ENCODE data around the gene RTRAF. TPM values are rescaled to one million over a fixed set of nuclear protein-coding genes. Genes with fewer than 3 reads are reported as not detected.

RTRAF gene
- total and polyA plus RNA-seq, 4 experiments from 2014 or later = 105 to 201 (median 138) TPM

DNA sequence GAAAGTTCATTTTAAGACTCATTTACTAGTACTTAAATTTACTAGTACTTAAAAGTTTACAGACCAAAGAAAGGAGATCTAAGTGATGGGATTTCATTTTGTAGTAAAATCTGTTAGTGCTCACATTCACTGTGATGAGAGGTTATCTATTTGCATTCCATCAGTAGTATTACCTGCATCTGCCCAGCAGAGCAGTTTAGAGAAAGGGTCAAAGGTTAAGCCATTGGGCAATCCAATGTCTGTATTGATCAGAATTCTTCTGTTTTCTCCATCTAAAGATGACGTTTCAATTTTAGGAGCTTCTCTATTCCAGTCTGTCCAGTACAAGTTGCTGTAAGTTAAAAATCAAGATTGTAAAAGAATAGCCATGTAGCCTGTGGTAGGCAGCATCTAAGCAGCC, 18.3 kb downstream of the RTRAF start:
- Mint-ChIP-seq H3K27ac (peak overlapping the region in 2 of 7 donors; percentile 62 to 72), H3K36me3 (peaks cover 64 to 88% of the 10 kb centered on the region in 2 donors), H3K27me3 (no peaks in the 10 kb centered on the region), H3K4me3 (no peak overlapping the region), H3K4me1 (no peaks in the 10 kb centered on the region), H3K9me3 (no peaks in the 10 kb centered on the region)
- ChIA-PET CTCF (ENCODE audit: partially characterized antibody) (no interaction called here), POLR2A (ENCODE audit: partially characterized antibody) (no interaction called here)
- Histone ChIP-seq H3K27ac (ENCODE audit: low read depth, low read length) (no peak overlapping the region), H3K4me3 (ENCODE audit: low read length in 2 of 2) (no peak overlapping the region), H3K9me3 (ENCODE audit: control insufficient read depth in 1 of 2, low read length in 2 of 2) (no peaks in the 10 kb centered on the region), H3K36me3 (ENCODE audit: insufficient read depth, low read length) (peaks cover 59% of the 10 kb centered on the region), H3K27me3 (ENCODE audit: insufficient read depth, low read length) (no peaks in the 10 kb centered on the region), H3K4me1 (ENCODE audit: insufficient read depth, low read length) (no peaks in the 10 kb centered on the region)
- DNase-seq = no peak
- intact Hi-C loops (cut with micrococcal nuclease) = no loop called here

DNA sequence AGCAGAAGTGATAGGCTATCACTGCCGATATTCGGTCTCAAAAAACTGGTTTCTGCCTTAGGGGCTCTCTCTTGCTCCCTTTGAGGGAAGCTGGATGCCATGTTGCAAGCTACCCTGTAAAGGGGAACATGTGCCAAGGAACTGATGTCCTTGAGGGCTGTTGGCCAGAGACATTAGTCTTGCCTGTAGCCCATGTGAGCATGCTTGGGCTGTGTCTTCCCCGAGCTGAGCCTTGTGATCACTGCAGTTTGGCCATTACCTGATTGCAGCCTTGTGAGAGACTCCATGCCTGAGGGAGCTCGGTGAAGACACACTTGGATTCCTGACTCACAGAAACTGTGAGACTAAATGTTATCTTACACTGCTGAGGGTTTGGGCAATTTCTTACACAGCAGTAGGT, 18.8 kb downstream of the RTRAF start:
- CTCF ChIA-PET (ENCODE audit: partially characterized antibody) = no interaction called here
- peaks cover 54% of the 10 kb centered on the region for H3K36me3 ChIP-seq (ENCODE audit: insufficient read depth, low read length)

DNA sequence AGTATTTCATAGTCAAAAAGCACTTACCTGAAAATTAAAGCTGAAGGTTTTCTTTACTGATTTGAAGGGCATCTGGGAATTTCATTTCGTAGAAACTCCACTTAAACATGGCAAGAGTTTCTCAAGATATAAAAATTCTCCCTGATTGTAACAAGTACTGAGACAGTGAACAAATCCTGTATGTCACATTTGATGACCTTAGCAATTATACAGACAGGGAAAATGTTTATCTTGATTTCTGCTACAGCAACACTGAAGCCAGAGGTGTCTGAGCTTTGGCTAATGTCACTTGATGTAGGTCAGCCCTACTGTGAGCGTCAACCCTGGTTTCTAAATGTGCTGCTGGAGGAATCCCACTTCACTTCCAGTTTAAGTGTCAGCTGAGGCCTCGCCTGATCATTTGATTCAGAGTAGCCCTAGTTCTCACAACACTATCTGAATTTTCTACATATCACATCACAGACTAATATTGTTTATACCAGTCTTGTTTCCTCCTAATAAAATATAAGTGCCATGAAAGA, 20.9 kb downstream of the RTRAF start:
- Histone ChIP-seq H3K4me3 (ENCODE audit: low read length in 2 of 2) (no peak overlapping the region), H3K9me3 (ENCODE audit: control insufficient read depth in 1 of 2, low read length in 2 of 2) (no peaks in the 10 kb centered on the region), H3K4me1 (ENCODE audit: insufficient read depth, low read length) (no peaks in the 10 kb centered on the region), H3K27ac (ENCODE audit: low read depth, low read length) (no peak overlapping the region), H3K27me3 (ENCODE audit: insufficient read depth, low read length) (no peaks in the 10 kb centered on the region), H3K36me3 (ENCODE audit: insufficient read depth, low read length) (peaks cover 35% of the 10 kb centered on the region)
- no peaks in the 10 kb centered on the region for H3K9me3 Mint-ChIP-seq
- DNase-seq = no peak
- peaks cover 1 to 2% of the 10 kb centered on the region in 2 donors for H3K27me3 Mint-ChIP-seq
- H3K27ac Mint-ChIP-seq = no peak overlapping the region
- intact Hi-C loops (cut with micrococcal nuclease) = no loop called here
- CTCF ChIA-PET (ENCODE audit: partially characterized antibody) = interaction anchor here (1.6 kb wide), 1 partner anchor 31 kb away, joined by 7 read pairs; no protein-coding TSS in a partner anchor
- H3K4me1 Mint-ChIP-seq = no peaks in the 10 kb centered on the region
- POLR2A ChIA-PET (ENCODE audit: partially characterized antibody) = no interaction called here
- no peak overlapping the region for H3K4me3 Mint-ChIP-seq
- H3K36me3 Mint-ChIP-seq = peaks cover 50 to 62% of the 10 kb centered on the region in 2 donors

More for the DNA sequence above, 18.8 kb downstream of the RTRAF start:
- Mint-ChIP-seq H3K4me1 (no peaks in the 10 kb centered on the region), H3K27ac (peak overlapping the region in 2 of 7 donors; percentile 19 to 56), H3K9me3 (no peaks in the 10 kb centered on the region), H3K4me3 (no peak overlapping the region), H3K27me3 (no peaks in the 10 kb centered on the region), H3K36me3 (peaks cover 62 to 83% of the 10 kb centered on the region in 2 donors)
- intact Hi-C loops (cut with micrococcal nuclease) = no loop called here
- Histone ChIP-seq H3K4me1 (ENCODE audit: insufficient read depth, low read length) (no peaks in the 10 kb centered on the region), H3K9me3 (ENCODE audit: control insufficient read depth in 1 of 2, low read length in 2 of 2) (no peaks in the 10 kb centered on the region), H3K27me3 (ENCODE audit: insufficient read depth, low read length) (no peaks in the 10 kb centered on the region), H3K4me3 (ENCODE audit: low read length in 2 of 2) (no peak overlapping the region), H3K27ac (ENCODE audit: low read depth, low read length) (no peak overlapping the region)
- POLR2A ChIA-PET (ENCODE audit: partially characterized antibody) = no interaction called here
- DNase-seq = no peak

DNA sequence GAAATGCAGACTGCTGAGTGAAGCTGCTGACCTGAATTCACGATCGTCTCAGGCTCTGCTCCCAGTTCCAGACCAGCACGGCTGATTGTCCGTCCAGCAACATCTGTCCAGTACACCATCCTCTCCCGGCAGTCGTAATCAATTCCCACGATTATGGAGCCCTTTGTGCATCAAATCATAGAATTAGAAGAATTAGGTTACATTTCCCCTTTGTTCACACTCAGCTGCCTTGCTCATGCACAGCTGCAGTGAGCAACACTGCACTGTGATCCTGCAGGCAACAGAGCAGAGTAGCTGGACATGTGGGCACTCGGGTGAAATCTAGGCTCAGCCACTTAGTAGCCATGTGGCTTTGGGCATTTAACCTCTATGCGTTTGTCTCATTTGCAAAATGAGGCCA, 22.2 kb downstream of the RTRAF start:
- peaks cover 29% of the 10 kb centered on the region for H3K36me3 ChIP-seq (ENCODE audit: insufficient read depth, low read length)
- CTCF ChIA-PET (ENCODE audit: partially characterized antibody) = interaction anchor here (1.6 kb wide), 1 partner anchor 32 kb away, joined by 7 read pairs; no protein-coding TSS in a partner anchor
- no peaks in the 10 kb centered on the region for H3K4me1 Mint-ChIP-seq
- peaks cover 2% of the 10 kb centered on the region in 2 donors for H3K27me3 Mint-ChIP-seq
- no peaks in the 10 kb centered on the region for H3K4me1 ChIP-seq (ENCODE audit: insufficient read depth, low read length)
- H3K27ac Mint-ChIP-seq = peak overlapping the region in 2 of 7 donors; percentile 9 to 37
- H3K4me3 ChIP-seq (ENCODE audit: low read length in 2 of 2) = no peak overlapping the region
- no peaks in the 10 kb centered on the region for H3K9me3 Mint-ChIP-seq
- H3K27me3 ChIP-seq (ENCODE audit: insufficient read depth, low read length) = no peaks in the 10 kb centered on the region
- peaks cover 39 to 49% of the 10 kb centered on the region in 2 donors for H3K36me3 Mint-ChIP-seq
- no peak for DNase-seq
- H3K9me3 ChIP-seq (ENCODE audit: control insufficient read depth in 1 of 2, low read length in 2 of 2) = no peaks in the 10 kb centered on the region
- H3K4me3 Mint-ChIP-seq = no peak overlapping the region
- POLR2A ChIA-PET (ENCODE audit: partially characterized antibody) = interaction anchor here (0.6 kb wide), 1 partner anchor 35 kb away, joined by 3 read pairs; no protein-coding TSS in a partner anchor
- H3K27ac ChIP-seq (ENCODE audit: low read depth, low read length) = no peak overlapping the region
- intact Hi-C loops (cut with micrococcal nuclease) = no loop called here

DNA sequence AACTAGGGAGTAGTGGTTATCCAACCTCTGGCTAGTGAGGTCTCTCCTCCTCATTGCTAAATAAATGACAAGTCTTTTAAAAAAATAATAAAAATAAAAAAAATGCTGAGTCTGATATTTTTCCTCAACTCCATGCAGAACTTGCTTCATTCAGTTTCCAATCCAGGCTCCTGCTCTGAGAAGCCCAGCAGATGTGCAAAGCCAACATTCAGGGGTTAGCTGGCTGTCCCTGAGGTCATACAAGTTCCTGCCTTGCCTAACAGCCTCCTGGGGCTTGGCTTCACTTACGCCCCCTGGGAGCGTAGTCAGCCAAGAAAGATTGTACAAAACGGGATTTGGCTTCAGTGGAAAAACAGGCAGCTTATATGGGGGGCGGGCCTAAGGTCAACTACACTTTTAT, 23.3 kb downstream of the RTRAF start:
- Mint-ChIP-seq H3K27me3 (peaks cover 2 to 3% of the 10 kb centered on the region in 2 donors), H3K27ac (no peak overlapping the region), H3K36me3 (peaks cover 34 to 43% of the 10 kb centered on the region in 2 donors), H3K9me3 (no peaks in the 10 kb centered on the region), H3K4me1 (no peaks in the 10 kb centered on the region), H3K4me3 (no peak overlapping the region)
- CTCF ChIA-PET (ENCODE audit: partially characterized antibody) = interaction anchor here (0.8 to 1.0 kb wide), 2 partner anchors 13 to 17 kb away, joined by 3 to 4 read pairs; no protein-coding TSS in a partner anchor
- H3K36me3 ChIP-seq (ENCODE audit: insufficient read depth, low read length) = peaks cover 22% of the 10 kb centered on the region
- no peaks in the 10 kb centered on the region for H3K27me3 ChIP-seq (ENCODE audit: insufficient read depth, low read length)
- H3K9me3 ChIP-seq (ENCODE audit: control insufficient read depth in 1 of 2, low read length in 2 of 2) = no peaks in the 10 kb centered on the region
- DNase-seq = no peak
- POLR2A ChIA-PET (ENCODE audit: partially characterized antibody) = no interaction called here
- no peak overlapping the region for H3K4me3 ChIP-seq (ENCODE audit: low read length in 2 of 2)
- intact Hi-C loops (cut with micrococcal nuclease) = no loop called here
- no peak overlapping the region for H3K27ac ChIP-seq (ENCODE audit: low read depth, low read length)
- no peaks in the 10 kb centered on the region for H3K4me1 ChIP-seq (ENCODE audit: insufficient read depth, low read length)

DNA sequence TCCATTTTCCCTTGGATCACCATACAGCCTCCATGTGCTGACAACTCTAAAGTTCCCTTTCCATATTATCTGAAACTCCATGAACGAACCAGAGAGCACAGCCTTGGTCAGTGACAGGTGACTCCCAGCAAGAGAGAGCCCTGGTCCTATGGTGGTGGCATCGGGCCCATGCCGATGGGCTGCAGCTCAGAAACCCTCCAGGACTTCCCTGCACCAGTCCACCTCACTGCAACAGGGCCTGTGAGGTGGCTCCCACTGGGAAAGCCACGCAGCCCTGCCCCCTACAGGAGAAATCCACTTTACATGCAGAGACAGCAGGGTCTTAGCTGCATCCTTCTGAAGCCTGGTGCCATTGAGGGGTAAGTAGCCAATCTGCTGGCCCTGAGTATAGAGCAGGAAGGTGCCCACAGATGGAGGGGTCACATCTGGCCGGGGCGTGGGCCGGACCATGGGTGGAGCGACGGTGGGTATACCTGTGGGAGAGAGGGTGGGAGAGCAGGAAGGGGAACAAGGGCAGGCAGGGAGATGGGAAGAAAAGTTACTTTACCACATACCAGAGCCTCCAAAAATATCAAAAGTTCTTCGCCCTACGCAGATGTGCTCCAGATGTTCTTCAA, 24.7 kb downstream of the RTRAF start:
- H3K36me3 ChIP-seq (ENCODE audit: insufficient read depth, low read length) = peaks cover 11% of the 10 kb centered on the region
- intact Hi-C loops (cut with micrococcal nuclease) = no loop called here
- Mint-ChIP-seq H3K27ac (peak overlapping the region in 2 of 7 donors; percentile 10 to 24), H3K4me3 (peak overlapping the region in 1 of 8 donors; percentile 20), H3K9me3 (no peaks in the 10 kb centered on the region), H3K36me3 (peaks cover 21 to 30% of the 10 kb centered on the region in 2 donors), H3K27me3 (peaks cover 3 to 5% of the 10 kb centered on the region in 2 donors), H3K4me1 (no peaks in the 10 kb centered on the region)
- H3K4me3 ChIP-seq (ENCODE audit: low read length in 2 of 2) = no peak overlapping the region
- H3K4me1 ChIP-seq (ENCODE audit: insufficient read depth, low read length) = no peaks in the 10 kb centered on the region
- no peaks in the 10 kb centered on the region for H3K27me3 ChIP-seq (ENCODE audit: insufficient read depth, low read length)
- POLR2A ChIA-PET (ENCODE audit: partially characterized antibody) = no interaction called here
- DNase-seq = no peak
- no peak overlapping the region for H3K27ac ChIP-seq (ENCODE audit: low read depth, low read length)
- CTCF ChIA-PET (ENCODE audit: partially characterized antibody) = interaction anchor here (0.6 to 1.2 kb wide), 2 partner anchors 235 to 260 kb away, joined by 3 read pairs; no protein-coding TSS in a partner anchor
- no peaks in the 10 kb centered on the region for H3K9me3 ChIP-seq (ENCODE audit: control insufficient read depth in 1 of 2, low read length in 2 of 2)

DNA sequence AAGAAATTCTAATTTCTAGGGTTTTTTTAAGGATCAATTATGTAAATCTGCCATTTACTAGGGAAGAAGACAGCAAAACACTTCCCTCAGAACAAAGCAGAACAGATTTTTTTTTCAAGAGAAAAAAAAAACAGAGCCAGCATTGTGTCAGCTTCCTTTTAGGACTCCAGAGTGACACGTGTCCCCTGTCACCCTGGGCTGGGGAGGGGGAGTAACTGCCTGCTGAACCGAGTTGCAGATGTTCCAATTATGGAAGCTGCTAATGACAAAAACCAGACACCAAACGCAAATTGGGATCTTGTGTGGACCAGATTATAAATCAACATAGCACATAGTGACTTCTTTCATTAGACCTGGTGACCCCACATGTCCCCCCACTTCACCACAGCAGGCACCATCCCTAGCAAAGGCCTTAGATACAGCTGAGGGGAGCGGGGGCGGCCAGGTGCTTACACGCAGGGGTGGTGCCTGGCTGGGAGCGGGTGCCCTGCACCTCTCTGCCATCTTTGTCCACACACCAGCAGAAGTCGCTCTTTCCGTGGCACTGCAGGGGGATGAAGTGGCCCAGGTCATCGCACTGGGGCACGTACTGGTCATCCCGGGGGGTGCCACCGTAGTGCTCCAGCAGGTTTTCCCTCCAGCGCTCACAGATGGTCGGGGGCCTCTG, 25.4 kb downstream of the RTRAF start:
- Histone ChIP-seq H3K36me3 (ENCODE audit: insufficient read depth, low read length) (peaks cover 11% of the 10 kb centered on the region), H3K27ac (ENCODE audit: low read depth, low read length) (no peak overlapping the region), H3K9me3 (ENCODE audit: control insufficient read depth in 1 of 2, low read length in 2 of 2) (no peaks in the 10 kb centered on the region), H3K27me3 (ENCODE audit: insufficient read depth, low read length) (no peaks in the 10 kb centered on the region), H3K4me3 (ENCODE audit: low read length in 2 of 2) (no peak overlapping the region), H3K4me1 (ENCODE audit: insufficient read depth, low read length) (no peaks in the 10 kb centered on the region)
- no peak for DNase-seq
- intact Hi-C loops (cut with micrococcal nuclease) = no loop called here
- Mint-ChIP-seq H3K9me3 (no peaks in the 10 kb centered on the region), H3K27ac (peak overlapping the region in 1 of 7 donors; percentile 24), H3K36me3 (peaks cover 15 to 24% of the 10 kb centered on the region in 2 donors), H3K27me3 (peaks cover 3 to 5% of the 10 kb centered on the region in 2 donors), H3K4me3 (no peak overlapping the region), H3K4me1 (no peaks in the 10 kb centered on the region)
- CTCF ChIA-PET (ENCODE audit: partially characterized antibody) = interaction anchor here (1.2 kb wide), 1 partner anchor 8 kb away, joined by 3 read pairs; no protein-coding TSS in a partner anchor
- POLR2A ChIA-PET (ENCODE audit: partially characterized antibody) = no interaction called here

Data from CD4-positive, alpha-beta memory T cell (primary cell).